KMS-11 (cell line): ENCODE results near the gene WFIKKN2.
"Not testable (repeated sequence)": the region's sequence is repeated elsewhere in the genome, so short reads cannot be mapped to it uniquely, and the experiment has no call there.

Source experiments
- H2AFZ ChIP-seq: fragments of 200-600 bp; sonication (generic); 2 replicates; pipeline ENCODE4 v1.6.1; 2016; ENCODE audit warnings: antibody characterized with exemption, mixed run types, low read depth
- H3K27ac ChIP-seq: fragments of 200-600 bp; sonication (generic); 2 replicates; pipeline ENCODE4 v1.6.1; 2016; ENCODE audit warnings: mild to moderate bottlenecking, mixed run types
- H3K27me3 ChIP-seq: fragments of 200-600 bp; sonication (generic); 2 replicates; pipeline ENCODE4 v1.6.1; 2017; ENCODE audit warnings: mild to moderate bottlenecking, low read depth, mixed run types, moderate library complexity; ENCODE audit not compliant: insufficient read depth
- H3K36me3 ChIP-seq: fragments of 200-600 bp; sonication (generic); 2 replicates; pipeline ENCODE4 v1.6.1; 2017; ENCODE audit warnings: mild to moderate bottlenecking, mixed run types; ENCODE audit not compliant: insufficient read depth
- H3K4me1 ChIP-seq: fragments of 200-600 bp; sonication (generic); 2 replicates; pipeline ENCODE4 v1.6.1; 2016; ENCODE audit warnings: mild to moderate bottlenecking, low read depth, mixed run types; ENCODE audit not compliant: poor library complexity, severe bottlenecking
- H3K4me2 ChIP-seq: fragments of 200-600 bp; sonication (generic); 2 replicates; pipeline ENCODE4 v1.7.0; 2016; ENCODE audit warnings: mild to moderate bottlenecking, mixed run types
- H3K4me3 ChIP-seq: fragments of 200-600 bp; sonication (generic); IDR thresholded peaks from 2 replicates; pipeline ENCODE4 v1.6.1; 2017; ENCODE audit warnings: low read depth, low read length, mixed read lengths; ENCODE audit not compliant: insufficient read depth
- H3K79me2 ChIP-seq: fragments of 200-600 bp; sonication (generic); 2 replicates; pipeline ENCODE4 v1.6.1; 2016; ENCODE audit warnings: low read depth, mixed run types; ENCODE audit not compliant: insufficient read depth
- H3K9ac ChIP-seq: fragments of 200-600 bp; sonication (generic); 2 replicates; pipeline ENCODE4 v1.6.1; 2016; ENCODE audit warnings: mild to moderate bottlenecking, mixed run types
- H4K20me1 ChIP-seq: fragments of 200-600 bp; sonication (generic); 2 replicates; pipeline ENCODE4 v1.6.1; 2016; ENCODE audit warnings: mild to moderate bottlenecking, mixed run types; ENCODE audit not compliant: insufficient read depth
- CTCF ChIP-seq: fragments of 200-600 bp; sonication (generic); conservative IDR thresholded peaks from 2 replicates; pipeline ENCODE4 v1.6.1; 2017; ENCODE audit warnings: low read depth, mild to moderate bottlenecking, antibody characterized with exemption, low read length, moderate library complexity, mixed read lengths

Gene WFIKKN2

DNA sequence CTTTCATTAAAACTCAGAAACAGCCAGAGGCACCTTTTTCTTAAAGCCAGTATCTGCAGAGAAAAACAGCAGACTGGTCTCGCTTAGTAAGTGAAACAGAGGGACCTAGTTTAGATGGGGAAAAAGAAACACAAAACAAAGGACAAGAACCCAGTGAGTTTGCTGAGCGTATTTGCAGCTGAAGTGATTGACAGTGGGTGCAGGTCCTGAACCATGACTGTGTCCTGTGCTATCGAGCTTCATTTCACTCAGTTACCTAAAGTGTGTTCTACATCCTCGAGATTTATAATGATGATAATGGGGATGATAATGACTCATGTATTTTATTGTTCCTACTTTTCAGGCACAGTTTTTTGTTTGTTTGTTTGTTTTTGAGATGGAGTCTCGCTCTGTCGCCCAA is 31.7 kb upstream of the WFIKKN2 start:
- H3K27ac ChIP-seq, result no peak overlapping the region
- TF ChIP-seq CTCF, result no peak
- H3K27me3 ChIP-seq, result no peaks in the 10 kb centered on the region
- H3K79me2 ChIP-seq, result no peaks in the 10 kb centered on the region
- no peaks in the 10 kb centered on the region for H3K36me3 ChIP-seq
- no peak overlapping the region for H2AFZ ChIP-seq
- H3K4me2 ChIP-seq, result no peak overlapping the region
- no peaks in the 10 kb centered on the region for H3K4me1 ChIP-seq
- no peak overlapping the region for H3K9ac ChIP-seq
- H4K20me1 ChIP-seq, result no peaks in the 10 kb centered on the region
- H3K4me3 ChIP-seq, result no peak overlapping the region

GRCh38 chr17:50804749-50805475 is 30.5 kb upstream of the WFIKKN2 start:
- H3K9ac ChIP-seq, H2AFZ ChIP-seq: not testable (repeated sequence)

DNA sequence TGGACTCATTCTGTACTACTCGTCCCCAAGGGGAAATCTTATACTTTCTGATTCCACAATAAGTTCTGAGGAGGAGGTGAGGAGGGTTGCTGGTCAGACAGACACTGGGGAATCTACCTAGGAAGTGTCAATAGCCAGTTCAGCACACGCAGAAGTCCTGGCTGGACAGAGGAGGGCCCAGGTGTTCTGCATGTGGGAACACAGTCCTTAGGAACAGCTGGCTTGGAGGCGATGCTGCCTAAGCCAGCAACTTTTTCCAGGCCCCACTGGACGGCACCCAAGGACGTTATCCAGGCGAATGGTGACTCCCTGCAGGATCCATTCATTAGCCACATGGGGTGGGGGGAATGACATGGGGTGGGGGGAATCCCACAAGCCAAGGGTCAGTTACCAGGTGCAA is 29.9 kb upstream of the WFIKKN2 start:
- H3K79me2 ChIP-seq, result no peaks in the 10 kb centered on the region
- H3K4me3 ChIP-seq, result no peak overlapping the region
- no peak overlapping the region for H3K27ac ChIP-seq
- TF ChIP-seq CTCF, result no peak
- no peaks in the 10 kb centered on the region for H3K27me3 ChIP-seq
- no peaks in the 10 kb centered on the region for H3K36me3 ChIP-seq
- no peak overlapping the region for H2AFZ ChIP-seq
- H3K9ac ChIP-seq, result no peak overlapping the region
- H3K4me2 ChIP-seq, result no peak overlapping the region
- no peaks in the 10 kb centered on the region for H4K20me1 ChIP-seq
- H3K4me1 ChIP-seq, result no peaks in the 10 kb centered on the region

More at GRCh38 chr17:50804749-50805475, 30.5 kb upstream of the WFIKKN2 start:
- not testable (repeated sequence) for H3K27ac ChIP-seq, H4K20me1 ChIP-seq, H3K36me3 ChIP-seq, H3K27me3 ChIP-seq, H3K4me1 ChIP-seq, H3K79me2 ChIP-seq, H3K4me2 ChIP-seq, H3K4me3 ChIP-seq

DNA sequence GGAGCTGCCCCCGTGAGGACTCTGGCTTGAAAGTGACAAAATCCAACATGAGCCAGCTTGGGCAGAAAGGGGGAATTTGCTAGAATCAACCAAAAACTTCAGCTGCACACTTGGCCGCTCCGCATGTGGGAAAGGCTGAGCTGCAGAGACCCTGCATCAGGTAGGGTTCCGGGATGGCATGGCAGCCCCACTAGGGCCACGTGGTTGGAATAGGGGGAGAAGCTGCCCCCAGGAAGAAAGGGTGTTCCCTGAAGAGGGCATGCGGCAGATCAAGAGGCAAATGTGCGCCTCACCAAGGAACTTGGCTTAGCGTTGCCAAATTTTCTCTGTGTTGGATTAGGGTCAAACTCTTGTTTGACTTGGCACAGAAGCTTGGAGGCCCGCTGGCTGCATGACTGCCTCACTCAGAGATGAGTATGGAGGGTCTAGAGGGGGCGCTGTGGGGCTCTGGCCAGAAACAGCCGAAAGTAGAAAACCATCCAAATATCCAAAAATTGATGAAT is 29.2 kb upstream of the WFIKKN2 start:
- Histone ChIP-seq H3K9ac (no peak overlapping the region), H3K27me3 (no peaks in the 10 kb centered on the region), H3K4me2 (no peak overlapping the region), H3K27ac (no peak overlapping the region), H4K20me1 (no peaks in the 10 kb centered on the region), H2AFZ (no peak overlapping the region), H3K79me2 (no peaks in the 10 kb centered on the region), H3K4me1 (no peaks in the 10 kb centered on the region), H3K36me3 (no peaks in the 10 kb centered on the region), H3K4me3 (no peak overlapping the region)
- no peak for TF ChIP-seq CTCF

DNA sequence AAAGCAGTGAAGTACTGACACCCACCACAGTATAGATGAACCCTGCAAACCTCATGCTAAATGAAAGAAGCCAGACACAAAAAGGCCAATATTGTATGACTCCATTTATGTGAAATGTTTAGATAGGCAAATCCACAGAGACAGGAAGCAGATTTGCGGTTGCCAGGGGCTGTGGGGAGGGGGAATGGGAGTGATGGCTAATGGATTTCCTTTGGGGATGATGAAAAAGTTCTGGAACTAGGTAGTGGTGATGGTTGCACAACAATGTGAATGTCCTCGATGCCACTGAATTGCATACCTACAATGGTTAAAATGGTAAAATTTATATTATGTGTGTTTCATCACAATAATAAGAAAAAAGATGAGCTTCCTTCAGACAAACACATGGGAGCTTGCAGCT is 28.4 kb upstream of the WFIKKN2 start:
- Histone ChIP-seq H3K9ac (no peak overlapping the region), H4K20me1 (no peaks in the 10 kb centered on the region), H3K4me3 (no peak overlapping the region), H3K36me3 (no peaks in the 10 kb centered on the region), H3K4me2 (no peak overlapping the region), H3K4me1 (no peaks in the 10 kb centered on the region), H3K27ac (no peak overlapping the region), H2AFZ (no peak overlapping the region), H3K79me2 (no peaks in the 10 kb centered on the region), H3K27me3 (no peaks in the 10 kb centered on the region)
- no peak for TF ChIP-seq CTCF
